Mucosa of rectum (tissue), 2 donors: ENCODE results near the gene GLT8D1.

Experiments
- H3K27ac ChIP-seq, 2 donors: one replicate each; pipeline ENCODE4 v1.7.0; 2013; ENCODE audit warnings: inconsistent platforms in 2 of 2, low read depth in 2 of 2, low read length in 2 of 2
- H3K27me3 ChIP-seq, 2 donors: one replicate each; pipeline ENCODE4 v1.7.0; 2013; ENCODE audit warnings: low read length in 2 of 2; ENCODE audit not compliant: control insufficient read depth in 2 of 2, insufficient read depth in 2 of 2
- H3K36me3 ChIP-seq, 2 donors: one replicate each; pipeline ENCODE4 v1.7.0; 2013; ENCODE audit warnings: low read length in 2 of 2; ENCODE audit not compliant: control insufficient read depth in 2 of 2, insufficient read depth in 2 of 2
- H3K4me1 ChIP-seq, 2 donors: one replicate each; pipeline ENCODE4 v1.7.0; 2013; ENCODE audit warnings: low read length in 2 of 2, mild to moderate bottlenecking in 1 of 2; ENCODE audit not compliant: control insufficient read depth in 2 of 2, insufficient read depth in 2 of 2
- H3K4me3 ChIP-seq, 2 donors: one replicate each; pipeline ENCODE4 v1.7.0; 2013; ENCODE audit warnings: low read length in 2 of 2
- H3K9ac ChIP-seq, 2 donors: one replicate each; pipeline ENCODE4 v1.7.0; 2013; ENCODE audit warnings: low read length in 2 of 2, low read depth in 1 of 2, mild to moderate bottlenecking in 1 of 2
- H3K9me3 ChIP-seq, 2 donors: one replicate each; pipeline ENCODE4 v1.7.0; 2013; ENCODE audit warnings: low read length in 2 of 2; ENCODE audit not compliant: control insufficient read depth in 2 of 2
- donor health status: healthy.
- donor health status: Normal muscosa, but diverticular disease.

GLT8D1 gene

DNA sequence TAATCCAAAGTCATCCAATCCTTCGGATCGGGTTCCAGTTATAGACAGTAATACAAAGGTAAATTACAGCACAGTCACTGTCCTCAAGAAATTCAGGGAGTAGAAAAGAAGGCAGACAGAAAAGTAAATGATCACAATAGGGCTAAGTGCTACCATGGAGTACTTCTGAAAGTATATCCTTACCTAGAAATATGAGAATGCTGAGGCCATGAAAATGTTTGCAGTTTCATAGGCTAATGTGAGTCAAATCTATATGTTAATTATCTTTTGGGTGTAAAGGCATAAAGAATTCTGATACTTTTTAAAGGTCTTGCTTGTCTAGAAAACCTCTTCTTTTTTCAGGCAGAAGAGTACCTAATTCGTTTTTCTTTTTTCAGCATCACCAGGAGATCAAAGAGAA, 49.7 kb downstream of the GLT8D1 start:
- Histone ChIP-seq H3K27ac (no peak overlapping the region), H3K4me3 (no peak overlapping the region), H3K9ac (no peak overlapping the region), H3K27me3 (no peaks in the 10 kb centered on the region), H3K4me1 (no peaks in the 10 kb centered on the region), H3K9me3 (no peaks in the 10 kb centered on the region), H3K36me3 (peaks cover 46 to 62% of the 10 kb centered on the region in 2 donors)

DNA sequence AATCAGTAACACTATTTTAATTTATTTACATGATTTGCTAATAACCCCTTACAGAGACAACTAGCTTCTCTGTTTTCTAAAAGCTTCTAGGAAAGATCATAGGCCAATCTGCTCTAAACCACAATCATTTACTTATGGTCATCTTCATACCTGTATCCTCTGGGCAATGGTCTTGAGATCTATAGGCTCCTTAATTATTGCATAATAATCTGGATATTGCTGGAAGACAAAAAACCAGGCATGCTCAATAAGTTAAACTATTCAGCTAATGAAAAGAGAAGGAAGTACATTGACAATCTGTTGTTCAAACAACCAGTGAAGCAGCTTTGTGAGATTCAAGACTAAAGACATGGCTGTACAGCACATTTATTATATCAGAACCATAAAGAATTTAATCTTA, 54.0 kb downstream of the GLT8D1 start:
- Histone ChIP-seq H3K36me3 (peaks cover 48 to 63% of the 10 kb centered on the region in 2 donors), H3K9me3 (no peaks in the 10 kb centered on the region), H3K4me1 (no peaks in the 10 kb centered on the region), H3K4me3 (no peak overlapping the region), H3K9ac (no peak overlapping the region), H3K27me3 (no peaks in the 10 kb centered on the region), H3K27ac (no peak overlapping the region)

DNA sequence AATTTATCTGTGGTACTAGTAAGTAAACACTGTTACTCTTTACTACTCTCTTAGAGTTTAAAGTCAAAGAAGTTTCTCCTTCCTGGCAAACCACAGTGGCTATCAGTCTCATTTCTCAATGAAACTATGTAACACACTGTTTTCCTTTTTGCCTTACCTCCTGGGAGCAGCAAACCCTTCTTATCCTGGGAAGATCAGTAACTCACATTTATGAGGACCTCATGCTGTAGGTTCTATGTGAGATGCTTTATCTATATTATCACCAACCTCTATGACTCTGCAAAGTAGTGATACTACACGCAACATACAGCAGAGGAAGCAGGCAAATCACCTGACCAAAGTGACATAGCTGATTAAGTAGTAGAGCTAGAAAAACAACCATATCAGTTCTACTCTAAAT, 55.2 kb downstream of the GLT8D1 start:
- no peak overlapping the region for H3K4me3 ChIP-seq
- H3K36me3 ChIP-seq = peaks cover 42 to 56% of the 10 kb centered on the region in 2 donors
- H3K27ac ChIP-seq = no peak overlapping the region
- H3K4me1 ChIP-seq = no peaks in the 10 kb centered on the region
- H3K9me3 ChIP-seq = no peaks in the 10 kb centered on the region
- H3K9ac ChIP-seq = no peak overlapping the region
- H3K27me3 ChIP-seq = no peaks in the 10 kb centered on the region

DNA sequence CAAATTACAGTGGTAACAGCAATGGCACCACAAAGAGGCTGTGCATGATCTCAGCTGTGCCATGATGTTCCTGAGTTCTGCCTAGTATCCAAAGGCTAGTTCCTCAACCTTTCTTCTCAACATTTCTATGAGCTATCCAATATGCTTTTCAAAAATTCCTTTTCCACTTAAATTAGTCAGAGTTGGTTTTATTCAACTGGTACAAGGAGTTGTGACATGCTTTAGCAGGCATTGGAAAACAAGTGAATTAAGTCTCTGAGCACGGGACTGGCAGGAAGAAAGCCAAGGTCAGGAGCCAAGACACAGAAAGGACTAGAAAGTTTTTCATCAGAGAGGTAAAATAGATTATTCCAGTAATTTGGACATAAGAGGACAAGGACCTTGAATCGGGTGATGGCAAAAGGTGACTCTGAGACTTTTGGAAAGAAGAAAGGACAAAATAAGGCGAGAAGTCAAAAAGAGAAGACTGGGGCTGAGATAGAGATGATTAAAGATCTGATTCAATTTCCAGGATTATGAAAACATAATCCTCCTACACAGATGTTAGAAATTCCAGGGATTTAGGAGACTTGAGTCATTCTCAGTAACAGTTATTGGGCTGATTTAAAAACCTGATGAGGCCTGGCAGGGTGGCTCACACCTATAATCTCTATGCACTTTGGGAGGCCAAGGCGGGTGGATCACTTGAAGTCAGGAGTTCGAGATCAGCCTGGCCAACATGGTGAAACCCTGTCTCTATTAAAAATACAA, 56.0 kb downstream of the GLT8D1 start:
- no peak overlapping the region for H3K4me3 ChIP-seq
- H3K36me3 ChIP-seq = peaks cover 37 to 53% of the 10 kb centered on the region in 2 donors
- no peaks in the 10 kb centered on the region for H3K9me3 ChIP-seq
- no peak overlapping the region for H3K9ac ChIP-seq
- H3K27ac ChIP-seq = no peak overlapping the region
- H3K27me3 ChIP-seq = no peaks in the 10 kb centered on the region
- H3K4me1 ChIP-seq = no peaks in the 10 kb centered on the region

DNA sequence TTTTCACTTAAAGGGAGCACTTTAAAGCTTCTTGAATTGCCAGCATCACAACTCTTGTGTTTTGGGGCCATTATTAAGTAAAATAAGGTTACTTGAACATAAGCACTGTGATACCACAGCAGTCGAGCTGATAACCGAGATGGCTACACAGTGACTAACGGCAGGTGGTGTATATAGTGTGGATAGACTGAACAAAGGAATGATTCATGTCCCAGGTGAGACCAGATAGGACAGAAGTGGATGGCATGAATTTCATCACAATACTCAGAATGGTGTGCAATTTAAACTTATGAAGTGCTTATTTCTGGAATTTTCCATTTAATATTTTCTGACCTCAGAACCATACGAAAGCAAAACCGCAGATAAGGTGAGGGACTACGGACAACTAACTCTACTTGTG, 60.0 kb downstream of the GLT8D1 start:
- H3K27ac ChIP-seq = no peak overlapping the region
- no peak overlapping the region for H3K9ac ChIP-seq
- H3K4me1 ChIP-seq = no peaks in the 10 kb centered on the region
- no peaks in the 10 kb centered on the region for H3K27me3 ChIP-seq
- H3K9me3 ChIP-seq = no peaks in the 10 kb centered on the region
- H3K36me3 ChIP-seq = peaks cover 33 to 39% of the 10 kb centered on the region in 2 donors
- no peak overlapping the region for H3K4me3 ChIP-seq
